Measurements from ENCODE around the gene PPP6R2. TPM values are rescaled to one million over a fixed set of nuclear protein-coding genes. Genes with fewer than 3 reads are reported as not detected.
"Not testable (repeated sequence)": the region's sequence is repeated elsewhere in the genome, so short reads cannot be mapped to it uniquely, and the experiment has no call there.

PPP6R2 gene
- total RNA-seq, 2 donors from 2014 or later: 58.7 to 81.2 TPM

- Histone ChIP-seq H3K4me1 (ENCODE audit: control insufficient read depth, insufficient read depth, low read length) (no peaks in the 10 kb centered on the region), H3K9me3 (ENCODE audit: control insufficient read depth, low read length) (no peaks in the 10 kb centered on the region), H3K4me3 (ENCODE audit: low read length) (no peak overlapping the region), H3K27me3 (ENCODE audit: control insufficient read depth, insufficient read depth, low read length, poor library complexity, severe bottlenecking) (no peaks in the 10 kb centered on the region), H3K9ac (ENCODE audit: extremely low read depth, low read length, poor library complexity, severe bottlenecking) (no peak overlapping the region), H3K27ac (ENCODE audit: low read depth, low read length) (no peak overlapping the region), H3K36me3 (ENCODE audit: control insufficient read depth, insufficient read depth, low read length) (peaks cover 27% of the 10 kb centered on the region)
- DNase-seq: no peak
- 96 to 97% methylated on average over 8 to 13 of the region's 13 CpGs for WGBS, 2 experiments (ENCODE audit: insufficient coverage in 1 of 2, insufficient read length in 1 of 2)
- no peak overlapping the region for H3K4me3 Mint-ChIP-seq
- H3K36me3 Mint-ChIP-seq (ENCODE audit: low read depth): peaks cover 44% of the 10 kb centered on the region
- H3K27ac Mint-ChIP-seq: no peak overlapping the region
- H3K9me3 Mint-ChIP-seq: no peaks in the 10 kb centered on the region
- H3K27me3 Mint-ChIP-seq (ENCODE audit: insufficient read depth): no peaks in the 10 kb centered on the region
- TF ChIP-seq, protein P1, sequence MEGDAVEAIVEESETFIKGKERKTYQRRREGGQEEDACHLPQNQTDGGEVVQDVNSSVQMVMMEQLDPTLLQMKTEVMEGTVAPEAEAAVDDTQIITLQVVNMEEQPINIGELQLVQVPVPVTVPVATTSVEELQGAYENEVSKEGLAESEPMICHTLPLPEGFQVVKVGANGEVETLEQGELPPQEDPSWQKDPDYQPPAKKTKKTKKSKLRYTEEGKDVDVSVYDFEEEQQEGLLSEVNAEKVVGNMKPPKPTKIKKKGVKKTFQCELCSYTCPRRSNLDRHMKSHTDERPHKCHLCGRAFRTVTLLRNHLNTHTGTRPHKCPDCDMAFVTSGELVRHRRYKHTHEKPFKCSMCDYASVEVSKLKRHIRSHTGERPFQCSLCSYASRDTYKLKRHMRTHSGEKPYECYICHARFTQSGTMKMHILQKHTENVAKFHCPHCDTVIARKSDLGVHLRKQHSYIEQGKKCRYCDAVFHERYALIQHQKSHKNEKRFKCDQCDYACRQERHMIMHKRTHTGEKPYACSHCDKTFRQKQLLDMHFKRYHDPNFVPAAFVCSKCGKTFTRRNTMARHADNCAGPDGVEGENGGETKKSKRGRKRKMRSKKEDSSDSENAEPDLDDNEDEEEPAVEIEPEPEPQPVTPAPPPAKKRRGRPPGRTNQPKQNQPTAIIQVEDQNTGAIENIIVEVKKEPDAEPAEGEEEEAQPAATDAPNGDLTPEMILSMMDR (conservative IDR thresholded peaks at IDR 0.05): no peak
- H3K4me1 Mint-ChIP-seq: no peaks in the 10 kb centered on the region
Measured at GRCh38 chr22:50408311-50408710, 65.2 kb downstream of the PPP6R2 start.

DNA sequence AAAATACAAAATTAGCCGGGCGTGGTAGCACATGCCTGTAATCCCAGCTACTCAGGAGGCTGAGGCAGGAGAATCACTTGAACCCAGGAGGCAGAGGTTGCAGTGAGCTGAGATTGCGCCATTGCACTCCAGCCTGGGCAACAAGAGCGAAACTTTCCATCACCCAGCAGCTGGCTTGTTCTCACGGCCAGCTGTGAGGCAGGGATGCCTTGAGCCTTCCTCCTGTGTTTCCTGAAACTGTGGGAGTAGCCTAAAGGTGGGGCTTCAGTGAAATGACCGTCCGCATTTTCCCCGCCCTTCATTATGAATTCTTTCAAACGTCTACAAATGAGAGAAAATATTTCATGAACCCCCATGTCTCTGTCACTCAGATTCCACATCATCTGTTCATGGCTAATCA is 65.8 kb downstream of the PPP6R2 start:
- H3K4me3 Mint-ChIP-seq; H3K4me1 Mint-ChIP-seq; H3K9me3 Mint-ChIP-seq; H3K4me1 ChIP-seq (ENCODE audit: control insufficient read depth, insufficient read depth, low read length); H3K27me3 ChIP-seq (ENCODE audit: control insufficient read depth, insufficient read depth, low read length, poor library complexity, severe bottlenecking); H3K27me3 Mint-ChIP-seq (ENCODE audit: insufficient read depth); DNase-seq; H3K4me3 ChIP-seq (ENCODE audit: low read length); H3K27ac Mint-ChIP-seq; H3K27ac ChIP-seq (ENCODE audit: low read depth, low read length); H3K9me3 ChIP-seq (ENCODE audit: control insufficient read depth, low read length); H3K9ac ChIP-seq (ENCODE audit: extremely low read depth, low read length, poor library complexity, severe bottlenecking): not testable (repeated sequence)
- WGBS, 2 experiments (ENCODE audit: insufficient coverage in 1 of 2, insufficient read length in 1 of 2): 89 to 95% methylated on average over 6 to 9 of the region's 9 CpGs
- H3K36me3 Mint-ChIP-seq (ENCODE audit: low read depth): peaks cover 51% of the 10 kb centered on the region
- peaks cover 28% of the 10 kb centered on the region for H3K36me3 ChIP-seq (ENCODE audit: control insufficient read depth, insufficient read depth, low read length)

DNA sequence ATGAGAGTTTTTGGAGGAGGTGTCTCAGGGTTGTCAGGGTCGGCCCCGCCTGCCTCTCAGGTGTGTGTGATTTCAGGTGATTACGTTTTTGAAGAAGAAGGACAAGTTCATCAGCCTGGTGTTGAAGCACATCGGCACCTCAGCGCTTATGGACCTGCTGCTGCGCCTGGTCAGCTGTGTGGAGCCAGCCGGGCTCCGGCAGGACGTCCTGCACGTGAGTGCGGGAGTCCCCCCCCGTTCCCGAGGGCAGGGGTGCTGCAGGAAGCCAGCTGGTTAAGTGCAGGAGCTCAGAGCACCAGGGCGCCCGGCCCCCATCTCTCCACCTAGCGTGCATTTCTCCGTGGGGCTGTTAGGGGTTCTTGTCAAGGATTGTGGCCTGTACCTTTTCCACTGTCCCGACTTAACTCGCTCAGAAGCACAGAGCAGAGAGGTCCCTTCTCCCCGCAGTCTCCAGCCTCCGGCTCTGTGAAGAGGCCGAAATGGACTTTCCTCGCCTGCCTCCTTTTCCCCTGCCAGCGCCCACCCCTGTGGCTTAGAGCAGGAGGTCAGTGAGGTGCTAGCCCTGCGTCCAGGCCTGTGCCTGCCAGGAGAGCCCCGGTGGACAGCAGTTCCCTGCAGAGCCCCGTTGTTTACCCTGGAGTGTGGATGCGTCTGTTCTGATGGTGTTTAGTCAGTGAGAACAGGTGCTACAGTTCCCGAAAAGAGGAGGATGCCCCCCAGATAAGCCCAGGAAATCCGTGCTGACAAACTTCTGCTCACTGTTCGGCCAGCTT is 71.5 kb downstream of the PPP6R2 start:
- H3K9me3 Mint-ChIP-seq: no peaks in the 10 kb centered on the region
- Histone ChIP-seq H3K9ac (ENCODE audit: extremely low read depth, low read length, poor library complexity, severe bottlenecking) (no peak overlapping the region), H3K27me3 (ENCODE audit: control insufficient read depth, insufficient read depth, low read length, poor library complexity, severe bottlenecking) (no peaks in the 10 kb centered on the region), H3K27ac (ENCODE audit: low read depth, low read length) (no peak overlapping the region), H3K9me3 (ENCODE audit: control insufficient read depth, low read length) (no peaks in the 10 kb centered on the region), H3K4me3 (ENCODE audit: low read length) (no peak overlapping the region), H3K4me1 (ENCODE audit: control insufficient read depth, insufficient read depth, low read length) (no peaks in the 10 kb centered on the region), H3K36me3 (ENCODE audit: control insufficient read depth, insufficient read depth, low read length) (peaks cover 57% of the 10 kb centered on the region)
- peak overlapping the region; percentile 26 for H3K27ac Mint-ChIP-seq
- DNase-seq: no peak
- WGBS, 2 experiments (ENCODE audit: insufficient coverage in 1 of 2, insufficient read length in 1 of 2): 93 to 99% methylated on average over 13 to 31 of the region's 31 CpGs
- no peaks in the 10 kb centered on the region for H3K4me1 Mint-ChIP-seq
- TF ChIP-seq, protein P1 (conservative IDR thresholded peaks at IDR 0.05): no peak
- peaks cover 44% of the 10 kb centered on the region for H3K36me3 Mint-ChIP-seq (ENCODE audit: low read depth)
- no peak overlapping the region for H3K4me3 Mint-ChIP-seq
- H3K27me3 Mint-ChIP-seq (ENCODE audit: insufficient read depth): no peaks in the 10 kb centered on the region

Data from endodermal cell (in vitro differentiated cells).